T-helper 2 cell (primary cell): ENCODE measurements around the gene ZSWIM4.
"Not testable (repeated sequence)": the region's sequence is repeated elsewhere in the genome, so short reads cannot be mapped to it uniquely, and the experiment has no call there.

ENCODE experiments used
- DNase-seq, 5 experiments: peaks; one replicate each; pipeline versions ENCODE4 v3.0.0 to v3.0.0-alpha.2; 2012 to 2022

ZSWIM4 gene

DNA sequence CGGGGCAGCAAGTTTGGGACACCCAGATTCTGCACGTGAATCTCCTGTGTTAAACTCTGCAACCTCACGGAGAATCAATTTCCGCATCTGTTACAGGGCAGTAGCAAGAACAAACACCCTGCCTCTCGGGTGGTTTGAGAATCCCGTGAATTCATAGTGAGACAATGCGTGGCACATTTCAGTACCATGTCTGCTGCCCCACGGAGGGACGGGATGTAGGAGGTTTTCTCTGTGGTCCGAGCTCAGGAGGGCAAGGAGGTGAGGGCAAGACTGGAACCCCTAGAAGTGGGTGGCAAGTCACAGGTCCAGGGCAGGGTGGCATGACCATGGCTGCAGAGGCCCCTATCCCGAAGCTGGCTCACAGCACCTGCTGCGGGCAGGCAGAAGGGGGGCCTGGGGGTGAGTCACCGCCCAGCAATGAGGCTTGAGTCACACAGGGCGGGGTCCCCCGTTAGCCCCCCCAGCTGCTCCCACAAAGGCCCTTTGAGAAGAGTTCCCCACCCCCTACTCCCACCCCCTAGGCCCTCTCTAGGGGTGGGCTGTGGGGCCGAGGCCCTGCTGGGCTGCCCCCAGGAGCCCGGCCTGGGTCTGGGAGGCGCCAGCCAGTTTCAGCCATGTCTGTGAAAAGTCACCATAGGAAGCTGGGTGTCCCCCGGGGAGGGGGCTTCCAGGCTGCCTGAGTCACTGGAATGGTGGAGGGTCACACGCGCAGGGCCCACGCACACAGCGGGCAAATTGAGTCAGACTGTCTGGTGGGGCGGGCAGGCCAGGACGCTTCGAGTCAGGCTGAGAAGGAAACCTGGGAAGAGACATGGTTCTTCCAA is 55.9 kb downstream of the ZSWIM4 start:
- DNase-seq = peak in 2 of 5 experiments; percentile 43

DNA sequence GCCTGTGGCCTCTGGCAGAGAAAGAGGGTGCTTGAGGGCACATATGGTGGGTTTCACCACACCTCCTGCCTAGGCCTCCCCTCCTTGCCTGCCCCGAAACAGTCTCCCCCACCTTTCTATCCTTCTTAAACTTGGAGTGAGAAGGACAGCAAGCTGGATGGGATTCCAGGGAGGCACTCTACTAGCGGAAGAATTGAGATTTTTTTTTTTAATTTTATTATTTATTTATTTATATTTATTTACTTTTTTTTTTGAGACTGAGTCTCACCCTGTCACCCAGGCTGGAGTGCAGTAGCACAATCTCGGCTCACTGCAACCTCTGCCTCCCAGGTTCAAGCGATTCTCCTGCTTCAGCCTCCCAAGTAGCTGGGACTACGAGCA is 56.5 kb downstream of the ZSWIM4 start:
- DNase-seq = not testable (repeated sequence)

DNA sequence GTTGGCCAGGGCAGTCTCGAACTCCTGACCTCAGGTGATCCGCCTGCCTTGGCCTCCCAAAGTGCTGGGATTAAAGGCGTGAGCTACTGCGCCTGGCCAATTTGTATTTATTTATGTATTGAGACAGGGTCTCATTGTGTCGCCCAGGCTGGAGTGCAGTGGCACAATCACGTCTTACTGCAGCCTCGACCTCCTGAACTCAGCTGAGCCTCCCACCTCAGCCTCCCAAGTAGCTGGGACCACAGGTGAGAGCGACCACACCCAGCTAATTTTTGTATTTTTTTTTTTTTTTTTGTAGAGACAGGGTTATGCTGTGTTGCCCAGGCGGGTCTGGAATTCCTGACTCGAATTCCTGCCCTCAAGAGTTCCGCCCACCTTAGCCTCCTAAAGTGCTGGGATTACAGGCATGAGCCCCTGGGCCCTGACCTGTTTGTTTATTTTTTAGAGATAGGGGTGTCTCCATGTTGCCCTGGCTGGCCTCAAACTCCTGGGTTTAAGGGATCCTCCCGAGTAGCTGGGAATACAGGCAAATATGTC is 57.0 kb downstream of the ZSWIM4 start:
- DNase-seq = not testable (repeated sequence)

DNA sequence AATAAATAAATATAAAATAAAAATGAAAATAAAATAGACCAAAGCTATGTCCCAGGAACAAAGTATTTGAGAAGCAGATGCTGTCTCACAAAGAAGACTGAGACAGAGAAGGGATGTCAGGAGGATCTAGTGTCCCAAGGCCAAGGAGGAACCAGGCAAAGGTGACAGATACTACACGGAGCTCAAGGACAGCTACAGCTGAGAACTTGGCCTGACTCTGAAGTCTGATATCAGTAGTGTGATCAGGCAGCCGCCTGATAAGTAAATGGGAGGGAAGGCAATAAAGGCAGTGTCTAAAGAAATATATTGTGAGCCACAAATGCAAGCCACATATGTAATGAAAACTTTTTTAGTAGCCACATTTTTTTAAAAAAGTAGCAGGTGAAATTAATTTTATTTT is 61.3 kb downstream of the ZSWIM4 start:
- DNase-seq = no peak

DNA sequence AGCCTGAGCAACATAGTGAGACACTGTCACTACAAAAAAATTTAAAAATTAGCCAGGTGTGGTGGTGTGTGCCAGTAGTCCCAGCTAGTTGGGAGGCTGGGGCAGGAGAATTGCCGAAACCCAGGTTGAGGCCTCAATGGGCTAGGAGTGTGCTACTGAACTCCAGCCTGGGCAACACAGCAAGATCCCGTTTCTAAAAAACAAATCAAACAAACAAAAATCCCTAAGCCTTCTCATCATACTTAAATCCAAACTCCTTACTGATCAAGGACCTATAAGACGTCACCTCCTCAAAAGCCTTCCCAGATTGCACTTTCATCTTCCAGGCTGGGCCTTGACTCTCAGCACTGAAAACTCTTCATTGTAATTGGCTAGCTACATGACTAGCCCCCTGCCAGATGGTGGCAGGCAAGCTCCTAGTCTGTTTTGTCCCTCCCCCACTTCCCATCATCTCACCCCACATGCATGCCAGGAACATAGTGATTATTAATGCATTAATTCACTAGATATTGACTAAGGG is 64.2 kb downstream of the ZSWIM4 start:
- no peak for DNase-seq

DNA sequence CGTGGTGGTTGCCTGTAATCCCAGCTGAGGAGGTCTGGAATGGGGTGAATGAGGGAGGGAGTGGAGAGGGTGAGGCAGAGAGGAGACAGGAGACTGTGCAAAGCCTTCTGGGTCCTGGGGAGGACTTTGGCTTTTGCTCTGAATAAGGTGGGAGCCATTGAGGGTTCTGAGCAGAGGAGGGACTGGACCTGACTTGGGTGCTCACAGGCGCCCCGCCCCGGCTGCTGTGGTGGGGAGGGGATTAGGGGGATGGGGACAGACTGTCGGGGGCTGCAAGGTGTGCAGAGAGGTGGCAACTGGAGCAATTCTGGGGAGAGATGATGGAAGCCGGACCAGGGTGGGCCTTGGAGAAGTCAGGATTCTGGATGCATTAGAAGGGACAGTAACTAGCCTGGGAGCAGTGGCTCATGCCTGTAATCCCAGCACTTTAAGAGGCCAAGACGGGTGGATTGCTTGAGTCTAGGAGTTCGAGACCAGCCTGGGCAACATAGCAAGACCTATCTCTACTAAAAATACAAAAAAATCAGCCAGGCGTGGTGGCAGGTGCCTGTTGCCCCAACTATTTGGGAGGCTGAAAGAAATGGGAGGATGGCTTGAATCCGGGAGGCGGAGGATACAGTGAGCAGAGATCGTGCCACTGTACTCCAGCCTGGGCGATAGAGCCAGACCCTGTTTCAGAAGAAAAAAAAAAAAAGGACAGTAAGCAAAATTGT is 65.6 kb downstream of the ZSWIM4 start:
- no peak for DNase-seq

DNA sequence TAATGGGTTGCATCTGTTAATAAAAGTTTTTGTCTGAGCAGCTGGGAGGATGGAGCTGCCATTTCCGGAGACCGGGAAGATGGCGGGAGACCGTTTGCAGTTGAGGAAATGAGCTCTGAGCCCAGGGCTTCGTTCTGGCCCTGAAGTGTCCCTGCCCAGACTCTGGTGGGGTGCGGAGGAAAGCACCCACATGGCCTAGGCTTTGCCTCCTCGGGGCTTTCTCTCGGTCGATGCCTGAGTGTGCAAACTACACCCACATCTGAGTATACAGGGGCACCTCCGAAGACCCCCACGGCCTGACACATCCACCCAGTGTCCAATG is 66.1 kb downstream of the ZSWIM4 start:
- no peak for DNase-seq

DNA sequence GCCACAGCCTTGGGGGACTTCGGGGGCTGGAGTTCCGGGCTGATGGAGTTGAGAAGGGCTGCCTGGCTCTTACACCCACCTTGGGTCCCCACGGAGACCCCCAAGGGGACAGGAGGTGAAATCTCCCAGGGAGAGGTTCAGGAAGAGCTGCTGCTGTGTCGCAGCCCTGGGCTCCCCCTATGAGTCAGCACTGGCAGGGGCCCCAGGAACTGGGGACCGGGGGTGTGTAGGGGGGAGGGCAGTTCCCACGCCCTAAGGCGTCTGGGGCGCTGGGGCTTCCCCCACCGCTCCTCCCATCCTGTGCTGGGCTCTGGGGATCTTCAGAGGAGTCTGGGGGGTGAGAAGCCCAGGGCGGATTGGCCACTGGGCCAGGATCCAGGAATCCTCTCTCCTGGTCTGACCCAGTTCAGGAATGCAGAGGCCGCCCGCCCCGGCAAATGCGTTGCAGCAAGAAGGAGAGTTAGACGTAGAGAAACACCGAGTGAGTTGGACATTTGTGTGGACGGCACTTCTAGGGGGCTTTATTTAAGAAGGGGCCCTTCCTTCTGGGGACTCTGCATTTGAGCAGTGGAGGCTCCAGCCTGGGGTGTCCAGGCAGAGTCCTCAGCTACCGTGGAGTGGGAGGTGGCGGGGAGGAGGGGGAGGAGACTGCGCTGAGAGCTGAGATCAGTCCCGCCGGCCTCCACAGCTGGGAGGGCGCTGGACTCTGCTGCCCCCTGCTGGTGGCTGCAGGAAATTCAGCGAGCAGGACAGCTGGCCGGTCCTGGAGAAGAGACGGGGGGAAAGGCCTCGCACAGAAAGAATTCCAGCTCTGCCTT is 66.7 kb downstream of the ZSWIM4 start:
- peak; percentile 78 to 87 (median 85) for DNase-seq

DNA sequence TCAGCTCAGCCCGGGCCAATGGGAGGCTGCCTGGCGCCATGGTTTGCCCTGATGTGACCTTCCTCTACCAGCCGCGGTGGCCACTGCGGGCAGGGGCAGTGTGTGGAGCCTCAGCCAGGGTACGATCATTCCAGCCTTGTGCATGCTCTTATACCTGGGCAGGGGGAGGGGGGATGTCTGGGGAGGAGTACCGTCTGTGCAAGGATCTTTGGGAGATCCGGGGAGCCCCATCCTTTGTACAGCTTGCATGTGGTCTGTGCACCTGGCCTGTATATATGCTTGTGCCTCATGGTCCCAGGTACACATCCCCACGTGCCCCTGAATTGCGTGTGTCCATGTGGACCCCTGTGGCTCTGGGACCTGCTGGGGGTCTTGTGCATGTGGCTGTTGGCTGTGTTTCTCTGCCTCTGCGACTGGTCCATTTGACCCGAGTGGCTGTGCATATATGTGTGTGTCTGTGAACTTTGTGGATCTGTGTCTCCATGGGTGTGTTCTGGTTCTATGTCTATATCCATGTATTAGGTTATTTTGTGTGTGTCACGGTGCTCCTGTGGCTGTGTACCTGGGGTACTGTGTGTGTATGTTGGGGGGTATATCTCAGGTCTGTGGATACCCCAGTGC is 68.9 kb downstream of the ZSWIM4 start:
- no peak for DNase-seq

DNA sequence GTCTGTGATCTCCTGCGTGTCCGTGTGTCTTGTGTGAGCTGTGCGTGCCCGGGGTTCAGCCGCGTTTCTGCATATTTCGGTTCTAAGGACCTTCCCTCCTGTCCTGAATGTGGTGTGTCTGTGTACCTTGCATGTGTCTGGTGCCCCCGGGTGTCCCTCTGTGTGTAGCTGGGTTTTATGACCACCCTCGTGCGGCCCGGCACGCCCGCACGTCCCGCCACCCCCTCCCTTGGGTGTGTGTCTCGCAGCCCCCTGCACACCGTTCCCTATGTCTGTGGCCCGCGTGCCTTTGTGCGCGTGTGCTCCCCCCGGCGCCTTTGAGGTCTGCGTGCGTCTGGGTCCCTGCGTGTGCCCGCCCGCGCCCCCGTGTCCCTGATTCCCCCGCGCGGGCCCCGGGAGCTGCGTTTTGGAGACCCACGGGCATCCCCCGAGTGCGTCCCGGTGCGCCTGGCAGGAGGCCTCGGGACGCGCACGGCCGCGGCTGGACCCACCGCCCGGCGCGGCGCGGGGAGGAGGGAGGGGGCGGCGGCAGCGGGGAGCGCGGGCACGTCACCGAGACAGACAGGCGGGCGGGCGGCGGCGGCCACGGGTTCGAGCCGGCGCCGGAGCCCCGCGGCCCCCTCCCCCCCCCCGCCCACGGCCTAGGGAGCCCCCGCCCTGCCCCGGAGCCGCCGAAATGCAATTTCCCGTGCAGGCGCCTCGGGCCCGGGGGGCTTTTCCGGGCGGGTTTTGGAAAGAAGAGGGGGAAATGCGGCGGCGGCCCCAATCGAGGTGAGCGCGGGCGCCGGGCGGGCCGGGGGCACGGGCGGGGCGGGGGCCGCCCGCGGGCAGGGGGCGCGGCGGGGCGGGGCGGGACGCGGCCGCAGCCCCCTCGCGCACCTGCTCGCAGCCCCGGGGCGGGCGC is 69.7 kb downstream of the ZSWIM4 start:
- DNase-seq = no peak

DNA sequence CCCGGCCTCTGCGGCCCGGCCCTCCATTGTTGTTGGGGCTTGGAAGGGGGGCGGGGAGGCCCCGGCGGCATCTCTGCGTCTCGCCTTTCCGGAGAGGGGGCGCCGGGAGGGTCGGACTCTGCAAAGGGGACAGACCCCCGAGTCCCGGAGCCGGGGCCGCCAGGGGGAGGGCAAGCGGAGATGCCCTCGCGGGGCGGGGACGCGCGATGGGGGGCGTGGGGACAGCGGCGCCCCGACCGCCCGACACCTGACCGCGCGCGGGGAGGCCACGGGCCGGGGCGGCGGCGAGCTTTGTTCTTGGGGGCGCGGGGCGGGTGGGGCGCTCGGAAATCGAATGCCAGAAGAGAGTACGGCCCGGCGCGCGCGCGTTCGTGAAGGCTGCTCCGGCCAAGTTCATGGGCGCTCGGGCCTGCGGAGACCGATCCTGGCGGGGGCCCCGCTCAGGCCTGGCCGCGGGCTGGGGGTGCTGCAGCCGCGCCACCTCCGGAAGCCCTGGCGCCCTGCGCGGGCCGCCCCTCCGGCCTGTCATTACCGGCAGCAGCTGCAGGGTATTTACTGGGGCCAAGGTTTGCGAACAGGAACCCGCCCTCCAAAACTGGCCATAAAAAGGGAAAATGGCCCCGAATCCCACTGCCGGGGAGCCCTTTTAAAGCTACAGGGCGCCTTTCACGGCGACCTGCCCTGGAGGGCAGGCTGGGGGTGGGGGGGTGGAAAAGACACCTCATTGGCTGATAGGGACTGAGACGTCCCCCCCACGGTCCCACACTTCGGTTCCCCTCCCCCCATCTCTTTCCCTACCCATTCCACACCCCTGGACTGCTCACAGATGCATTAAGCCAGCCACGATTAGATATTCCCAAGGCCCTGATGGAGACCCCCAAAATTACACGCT is 70.6 kb downstream of the ZSWIM4 start:
- peak in 1 of 5 experiments; percentile 30 for DNase-seq

DNA sequence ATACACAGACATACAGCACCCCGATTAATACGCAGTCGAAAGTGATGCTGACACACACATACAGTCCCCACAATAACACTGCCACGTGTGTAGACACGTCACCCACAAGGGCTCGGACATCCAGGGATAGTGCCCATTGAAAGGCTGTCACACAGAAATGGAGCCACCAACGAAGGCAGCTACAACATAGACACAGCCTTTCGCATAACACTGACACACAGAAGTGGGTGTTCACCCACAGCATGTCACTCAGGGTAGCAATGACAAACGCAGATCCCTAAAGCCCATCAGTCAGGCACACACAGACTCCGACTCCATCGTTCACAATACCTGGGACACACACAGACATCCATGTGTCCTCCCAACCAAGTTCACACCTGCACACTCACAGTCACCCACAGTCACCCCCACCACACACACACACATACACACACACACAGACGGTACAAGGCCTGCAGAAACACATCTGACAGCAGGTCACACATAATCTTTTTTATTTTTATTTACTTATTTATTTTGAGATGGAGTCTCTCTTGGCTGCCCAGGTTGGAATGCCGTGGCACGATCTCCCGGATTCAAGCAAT is 71.3 kb downstream of the ZSWIM4 start:
- no peak for DNase-seq

DNA sequence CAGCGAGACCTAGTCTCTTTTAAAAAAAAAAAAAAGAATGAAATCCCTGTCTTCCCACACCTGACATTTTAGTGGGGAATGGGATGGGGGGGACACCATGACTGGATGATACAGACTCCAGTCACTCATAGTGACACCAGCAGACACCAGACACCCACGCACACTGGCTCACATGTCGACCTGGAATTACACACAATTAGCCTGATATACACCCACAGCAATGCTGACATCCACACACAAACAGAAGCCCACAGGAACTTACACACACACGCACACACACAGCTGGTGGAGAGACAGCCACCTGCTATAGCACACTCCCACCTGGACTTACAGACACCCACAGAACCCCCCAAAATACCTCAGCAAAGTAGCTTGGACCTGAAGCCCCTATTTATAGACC is 73.4 kb downstream of the ZSWIM4 start:
- DNase-seq = no peak

DNA sequence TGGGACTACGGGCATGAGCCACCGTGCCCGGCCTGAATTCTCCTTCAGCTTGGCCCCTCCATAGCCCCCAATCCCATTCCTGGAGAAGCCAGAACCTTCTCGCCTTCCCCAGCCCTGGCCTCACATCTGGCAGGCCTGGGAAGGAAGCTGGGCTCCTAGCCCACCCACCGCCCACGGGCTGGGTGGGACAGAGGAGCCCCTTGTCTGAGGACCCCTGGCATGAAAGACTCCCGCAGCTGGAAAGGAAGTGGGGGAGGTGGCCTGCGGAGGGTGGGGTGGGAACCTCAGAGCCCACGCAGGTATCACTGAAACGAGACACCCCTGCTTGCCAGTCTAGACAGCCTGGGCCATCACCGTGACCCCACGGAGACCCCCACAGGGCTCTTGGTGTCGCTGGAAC is 74.0 kb downstream of the ZSWIM4 start:
- DNase-seq = no peak

DNA sequence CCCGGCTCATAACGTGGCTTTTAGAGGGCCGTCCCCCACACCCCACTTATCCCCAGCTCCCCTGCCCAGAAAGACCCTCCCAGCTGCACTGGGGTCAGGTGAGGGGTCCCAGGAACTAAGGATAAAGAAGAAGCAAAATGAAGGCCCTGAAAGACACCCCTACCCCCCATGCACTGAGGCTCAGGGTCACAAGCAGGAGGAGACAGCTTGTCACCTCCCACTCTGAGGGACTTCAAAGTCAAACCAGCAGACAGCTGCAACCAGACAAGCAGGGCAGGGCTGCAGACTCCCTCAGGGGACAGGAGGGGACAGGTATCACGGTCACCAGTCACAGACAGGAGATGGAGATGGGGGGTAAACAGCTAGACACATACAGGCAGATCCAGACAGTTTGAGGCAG is 75.6 kb downstream of the ZSWIM4 start:
- no peak for DNase-seq

DNA sequence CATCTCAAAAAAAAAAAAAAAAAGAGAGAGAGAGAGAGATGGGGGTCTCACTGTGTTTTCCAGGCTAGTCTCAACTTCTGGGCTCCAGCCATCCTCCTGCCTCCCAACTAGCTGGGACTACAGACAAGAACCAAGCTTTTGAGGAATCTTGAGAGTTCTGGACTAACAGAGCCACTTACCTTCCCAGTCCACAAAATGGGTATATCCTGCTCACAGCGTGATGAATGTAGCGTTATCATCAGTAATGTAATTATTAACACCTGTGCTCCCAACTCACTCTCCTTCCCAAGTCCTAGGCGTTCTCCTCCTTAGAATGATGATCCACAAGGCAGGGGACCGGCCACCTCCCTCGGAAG is 77.1 kb downstream of the ZSWIM4 start:
- no peak for DNase-seq

DNA sequence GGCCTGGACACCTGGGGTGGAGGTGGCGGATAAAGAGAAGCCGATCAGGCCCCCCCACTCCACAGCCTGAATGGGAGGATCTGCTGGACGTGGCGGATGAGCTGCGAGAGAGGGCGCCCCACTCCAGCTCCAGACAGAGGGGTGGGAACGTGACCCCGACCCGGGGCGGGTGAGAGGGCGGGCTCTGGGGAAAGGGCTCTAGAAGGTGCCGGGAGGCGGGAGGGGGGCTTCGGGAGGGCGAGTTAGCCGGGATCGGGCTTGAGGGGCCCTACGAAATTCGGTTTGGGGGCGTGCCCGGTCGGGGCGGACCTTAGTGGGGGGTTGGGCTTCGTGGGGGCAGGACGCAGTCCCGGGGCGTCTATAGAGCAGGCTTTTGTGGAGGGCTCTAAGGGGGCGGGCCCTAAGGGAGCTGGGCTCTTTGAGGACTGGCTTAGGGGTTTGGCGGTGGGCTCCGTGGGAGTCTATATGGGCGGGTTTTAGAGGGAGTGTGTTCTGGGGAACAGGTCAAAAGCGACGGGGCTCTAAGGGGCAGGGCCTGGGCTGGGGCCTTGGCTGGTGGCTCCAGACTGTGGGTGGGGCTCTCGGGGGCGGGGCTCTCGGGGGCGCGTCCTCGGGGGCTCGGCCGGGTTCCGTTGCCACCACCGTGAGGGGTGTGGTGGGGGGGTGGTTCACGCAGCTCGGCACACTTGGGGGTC is 77.6 kb downstream of the ZSWIM4 start:
- DNase-seq = peak in 2 of 5 experiments; percentile 30 to 48

DNA sequence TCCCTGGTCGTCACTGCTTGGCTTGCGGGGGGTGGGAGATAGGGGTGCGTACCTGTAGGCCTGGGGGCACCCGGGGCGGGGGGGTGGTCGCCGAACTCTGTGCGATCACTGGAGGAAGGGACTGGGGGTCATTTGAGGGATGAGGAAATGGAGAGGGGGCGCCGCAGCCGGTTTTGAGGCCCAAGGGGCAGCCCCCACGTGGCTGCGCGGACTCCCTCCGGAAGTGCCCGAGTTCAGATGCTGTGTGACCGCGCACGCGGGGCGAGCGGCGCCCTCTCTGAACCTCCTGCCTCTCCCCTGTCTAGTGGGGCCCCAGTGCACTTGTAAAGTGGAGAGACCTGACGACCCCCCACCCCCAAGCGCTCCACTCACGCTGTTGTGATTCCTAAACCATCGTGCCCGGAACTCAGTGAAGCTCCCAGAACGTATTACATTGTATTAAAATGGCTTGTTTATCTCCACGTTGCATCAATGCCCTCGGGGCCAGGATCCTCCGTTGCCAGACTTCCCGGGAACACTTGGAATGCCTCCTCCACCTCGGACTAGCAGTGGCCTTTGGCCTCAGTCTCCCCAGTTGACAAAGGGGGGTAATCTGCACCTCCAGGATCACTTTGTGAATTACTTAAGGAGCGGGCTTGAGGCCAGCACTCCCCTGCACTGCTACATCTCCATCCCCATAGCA is 78.7 kb downstream of the ZSWIM4 start:
- no peak for DNase-seq

DNA sequence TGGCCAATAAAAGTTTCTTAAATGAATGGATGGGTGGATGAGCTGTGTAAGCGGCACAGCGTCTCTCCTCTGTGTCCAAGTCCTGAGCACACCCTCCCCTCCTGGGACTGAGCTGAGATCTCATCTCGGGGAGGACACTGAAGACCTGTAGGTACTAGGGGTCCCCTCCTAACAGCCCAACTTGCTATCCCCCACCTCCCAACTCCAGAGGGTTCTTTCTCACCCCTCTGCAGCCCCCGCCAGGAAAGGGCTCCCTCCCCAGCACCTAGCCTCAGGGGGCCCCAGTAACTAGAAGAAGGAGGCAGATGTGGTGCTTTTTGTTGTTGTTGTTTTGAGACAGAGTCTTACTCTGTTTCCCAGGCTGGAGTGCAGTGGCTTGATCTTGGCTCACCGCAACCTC is 80.6 kb downstream of the ZSWIM4 start:
- no peak for DNase-seq
